Activated T-helper 17 cell treated with anti-CD3 and anti-CD28 coated beads, Interleukin-2, amount 50 U/mL, for 72 hours (primary cell): Measurements from ENCODE around the gene CCM2. TPM values are rescaled to one million over a fixed set of nuclear protein-coding genes. Genes with fewer than 3 reads are reported as not detected.

Experiments
- ATAC-seq: fragments of 150-1000 bp; cut with Tn5 transposase; replicated peaks from 2 replicates; pipeline ENCODE4 v1.10.0; 2021; ENCODE audit warnings: mild to moderate bottlenecking, moderate library complexity
- H3K27ac Mint-ChIP-seq: one replicate; pipeline ENCODE4 v1.8.0; 2022; ENCODE audit warnings: mixed read lengths
- H3K27me3 Mint-ChIP-seq: one replicate; pipeline ENCODE4 v1.8.0; 2022; ENCODE audit warnings: mixed read lengths
- H3K36me3 Mint-ChIP-seq: one replicate; pipeline ENCODE4 v1.8.0; 2022; ENCODE audit warnings: low read depth, mild to moderate bottlenecking, mixed read lengths
- H3K4me1 Mint-ChIP-seq: one replicate; pipeline ENCODE4 v1.8.0; 2022; ENCODE audit warnings: mixed read lengths
- H3K4me3 Mint-ChIP-seq: one replicate; pipeline ENCODE4 v1.8.0; 2022; ENCODE audit warnings: mild to moderate bottlenecking, mixed read lengths
- H3K9me3 Mint-ChIP-seq: one replicate; pipeline ENCODE4 v1.8.0; 2022; ENCODE audit warnings: mixed read lengths
- total RNA-seq, 2 donors: library from RNA; stranded (reverse); gene quantifications; one replicate each; pipeline ENCODE4 v1.2.3, GENCODE V29; 2022

The CCM2 gene
- total RNA-seq, 2 donors from 2014 or later = 69.8 to 79.3 TPM

- Mint-ChIP-seq H3K27ac (peak overlapping the region; percentile 51), H3K4me1 (peaks cover 41% of the 10 kb centered on the region), H3K4me3 (peak overlapping the region; percentile 87), H3K9me3 (no peaks in the 10 kb centered on the region), H3K36me3 (peaks cover 34% of the 10 kb centered on the region), H3K27me3 (no peaks in the 10 kb centered on the region)
- no peak for ATAC-seq
Observed at GRCh38 chr7:44998153-44998871, 1.7 kb upstream of the CCM2 start.

- peaks cover 43% of the 10 kb centered on the region for H3K36me3 Mint-ChIP-seq
- peaks cover 48% of the 10 kb centered on the region for H3K4me1 Mint-ChIP-seq
- peak overlapping the region; percentile 87 for H3K4me3 Mint-ChIP-seq
- H3K27me3 Mint-ChIP-seq = no peaks in the 10 kb centered on the region
- peak; percentile 89 for ATAC-seq
- peak overlapping the region; percentile 51 for H3K27ac Mint-ChIP-seq
- H3K9me3 Mint-ChIP-seq = no peaks in the 10 kb centered on the region
Observed at GRCh38 chr7:44999245-45000092, 532 bp upstream of the CCM2 start.

- Mint-ChIP-seq H3K4me1 (peaks cover 46% of the 10 kb centered on the region), H3K36me3 (peaks cover 59% of the 10 kb centered on the region), H3K27ac (peak overlapping the region; percentile 79), H3K4me3 (peak overlapping the region; percentile 87), H3K27me3 (no peaks in the 10 kb centered on the region), H3K9me3 (no peaks in the 10 kb centered on the region)
- ATAC-seq = peak; percentile 42
Observed at GRCh38 chr7:45001138-45001694, 1.2 kb downstream of the CCM2 start.

- ATAC-seq = no peak
- H3K36me3 Mint-ChIP-seq = peaks cover 64% of the 10 kb centered on the region
- no peaks in the 10 kb centered on the region for H3K27me3 Mint-ChIP-seq
- H3K9me3 Mint-ChIP-seq = no peaks in the 10 kb centered on the region
- peak overlapping the region; percentile 87 for H3K4me3 Mint-ChIP-seq
- H3K27ac Mint-ChIP-seq = peak overlapping the region; percentile 79
- H3K4me1 Mint-ChIP-seq = peaks cover 44% of the 10 kb centered on the region
Observed at GRCh38 chr7:45001826-45002225, 1.8 kb downstream of the CCM2 start.

- no peak overlapping the region for H3K27ac Mint-ChIP-seq
- peaks cover 48% of the 10 kb centered on the region for H3K4me1 Mint-ChIP-seq
- H3K36me3 Mint-ChIP-seq = peaks cover 77% of the 10 kb centered on the region
- no peaks in the 10 kb centered on the region for H3K9me3 Mint-ChIP-seq
- peak overlapping the region; percentile 27 for H3K4me3 Mint-ChIP-seq
- no peaks in the 10 kb centered on the region for H3K27me3 Mint-ChIP-seq
- ATAC-seq = no peak
Observed at GRCh38 chr7:45003789-45004188, 3.8 kb downstream of the CCM2 start.

- Mint-ChIP-seq H3K4me3 (peak overlapping the region; percentile 38), H3K27ac (peak overlapping the region; percentile 56), H3K27me3 (no peaks in the 10 kb centered on the region), H3K4me1 (peaks cover 41% of the 10 kb centered on the region), H3K9me3 (no peaks in the 10 kb centered on the region), H3K36me3 (peaks cover 79% of the 10 kb centered on the region)
- ATAC-seq = no peak
Observed at GRCh38 chr7:45007106-45007505, 7.1 kb downstream of the CCM2 start.

- ATAC-seq = peak; percentile 80
- H3K36me3 Mint-ChIP-seq = peaks cover 79% of the 10 kb centered on the region
- peaks cover 42% of the 10 kb centered on the region for H3K4me1 Mint-ChIP-seq
- H3K27me3 Mint-ChIP-seq = no peaks in the 10 kb centered on the region
- no peaks in the 10 kb centered on the region for H3K9me3 Mint-ChIP-seq
- H3K27ac Mint-ChIP-seq = peak overlapping the region; percentile 56
- peak overlapping the region; percentile 38 for H3K4me3 Mint-ChIP-seq
Observed at GRCh38 chr7:45007571-45008328, 7.7 kb downstream of the CCM2 start.

- ATAC-seq = no peak
- H3K4me1 Mint-ChIP-seq = peaks cover 23% of the 10 kb centered on the region
- H3K9me3 Mint-ChIP-seq = no peaks in the 10 kb centered on the region
- peaks cover 71% of the 10 kb centered on the region for H3K36me3 Mint-ChIP-seq
- H3K27me3 Mint-ChIP-seq = no peaks in the 10 kb centered on the region
- H3K4me3 Mint-ChIP-seq = no peak overlapping the region
- no peak overlapping the region for H3K27ac Mint-ChIP-seq
Observed at GRCh38 chr7:45013465-45013967, 13.5 kb downstream of the CCM2 start.

- Mint-ChIP-seq H3K4me3 (no peak overlapping the region), H3K4me1 (peaks cover 23% of the 10 kb centered on the region), H3K27ac (no peak overlapping the region), H3K36me3 (peaks cover 78% of the 10 kb centered on the region), H3K27me3 (no peaks in the 10 kb centered on the region), H3K9me3 (no peaks in the 10 kb centered on the region)
- ATAC-seq = no peak
Observed at GRCh38 chr7:45015313-45015712, 15.3 kb downstream of the CCM2 start.

- Mint-ChIP-seq H3K4me1 (peaks cover 33% of the 10 kb centered on the region), H3K4me3 (no peak overlapping the region), H3K36me3 (peaks cover 69% of the 10 kb centered on the region), H3K27ac (peak overlapping the region; percentile 43), H3K27me3 (no peaks in the 10 kb centered on the region), H3K9me3 (no peaks in the 10 kb centered on the region)
- ATAC-seq = no peak
Observed at GRCh38 chr7:45017253-45017652, 17.3 kb downstream of the CCM2 start.

- Mint-ChIP-seq H3K4me1 (peaks cover 36% of the 10 kb centered on the region), H3K27me3 (no peaks in the 10 kb centered on the region), H3K9me3 (no peaks in the 10 kb centered on the region), H3K36me3 (peaks cover 60% of the 10 kb centered on the region), H3K4me3 (no peak overlapping the region), H3K27ac (no peak overlapping the region)
- no peak for ATAC-seq
Observed at GRCh38 chr7:45020915-45021314, 20.9 kb downstream of the CCM2 start.

GRCh38 chr7:45021604-45022296 is 21.7 kb downstream of the CCM2 start:
- H3K9me3 Mint-ChIP-seq = no peaks in the 10 kb centered on the region
- H3K27ac Mint-ChIP-seq = peak overlapping the region; percentile 83
- peaks cover 61% of the 10 kb centered on the region for H3K36me3 Mint-ChIP-seq
- peak; percentile 85 for ATAC-seq
- H3K4me3 Mint-ChIP-seq = peak overlapping the region; percentile 65
- no peaks in the 10 kb centered on the region for H3K27me3 Mint-ChIP-seq
- H3K4me1 Mint-ChIP-seq = peaks cover 40% of the 10 kb centered on the region

GRCh38 chr7:45024126-45024744 is 24.2 kb downstream of the CCM2 start:
- H3K36me3 Mint-ChIP-seq = peaks cover 70% of the 10 kb centered on the region
- no peaks in the 10 kb centered on the region for H3K27me3 Mint-ChIP-seq
- H3K9me3 Mint-ChIP-seq = peaks cover 5% of the 10 kb centered on the region
- peaks cover 64% of the 10 kb centered on the region for H3K4me1 Mint-ChIP-seq
- ATAC-seq = no peak
- H3K4me3 Mint-ChIP-seq = no peak overlapping the region
- no peak overlapping the region for H3K27ac Mint-ChIP-seq
